GM21786 (cell line): ENCODE measurements around the gene SYTL3.
A peak's percentile ranks its signal among the peaks of the same experiment; 100 is the strongest.

ENCODE experiments used
- ATAC-seq: cut with Tn5 transposase; IDR thresholded peaks from one replicate; pipeline ENCODE4 v1.9.1; 2021; ENCODE audit not compliant: unreplicated experiment

SYTL3 gene

GRCh38 chr6:158808941-158809678 lies 159.3 kb downstream of the SYTL3 start:
- peak; percentile 66 for ATAC-seq

GRCh38 chr6:158810155-158811095 lies 160.6 kb downstream of the SYTL3 start:
- no peak for ATAC-seq

GRCh38 chr6:158812611-158813010 lies 162.8 kb downstream of the SYTL3 start:
- no peak for ATAC-seq

GRCh38 chr6:158813032-158813431 lies 163.2 kb downstream of the SYTL3 start:
- no peak for ATAC-seq
